SH-SY5Y (cell line): ENCODE measurements around the gene PIK3C2B.

Source experiments
- GATA2 ChIP-seq: IDR thresholded peaks from 2 replicates; pipeline ENCODE4 v1.6.1; 2011; ENCODE audit warnings: mild to moderate bottlenecking, low read depth, low read length
- GATA3 ChIP-seq: IDR thresholded peaks from 2 replicates; pipeline ENCODE4 v1.6.1; 2011; ENCODE audit warnings: low read depth, mild to moderate bottlenecking, low read length, moderate library complexity

DNA sequence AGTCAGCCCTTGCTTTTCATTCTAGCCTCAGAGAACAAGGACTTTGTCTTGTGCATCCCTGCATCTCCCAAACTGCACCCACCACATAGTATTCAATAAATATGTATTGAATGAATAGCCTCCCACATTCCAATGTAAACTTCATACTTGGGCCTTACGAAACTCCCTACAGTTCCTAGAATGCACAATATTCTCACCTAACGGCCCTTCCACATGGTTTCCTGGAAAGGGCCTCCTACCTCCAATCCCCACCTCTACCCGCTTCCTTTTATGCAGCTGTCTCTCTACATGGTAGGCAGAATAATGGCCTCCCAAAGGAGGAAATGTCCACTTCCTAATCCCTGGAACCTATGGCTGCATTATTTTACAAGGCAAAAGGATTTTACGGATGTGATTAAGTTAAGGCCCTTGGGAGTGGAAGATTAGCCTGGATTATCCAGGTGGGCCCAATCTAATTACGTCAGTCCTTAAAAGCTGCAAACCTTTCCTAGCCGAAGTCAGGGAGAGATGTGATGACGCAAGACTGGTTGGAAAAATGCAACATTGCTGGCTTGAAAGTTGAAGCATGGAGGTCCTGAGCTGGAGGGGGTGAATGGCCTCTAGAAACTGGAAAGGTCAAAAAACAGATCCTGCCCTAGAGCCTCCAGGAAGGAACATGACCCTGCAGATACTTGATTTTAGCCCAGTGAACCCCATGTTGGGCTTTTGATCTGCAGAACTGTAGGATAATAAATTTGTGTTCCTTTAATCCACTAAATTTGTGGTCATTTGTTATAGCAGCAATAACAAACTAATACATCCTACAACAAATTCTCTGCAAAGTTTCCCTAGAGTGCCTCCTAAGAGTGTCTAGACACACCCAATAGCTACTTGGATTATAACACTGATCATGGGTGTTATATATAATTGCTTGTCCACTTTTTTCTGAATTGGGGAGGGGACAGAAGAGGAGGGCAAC lies 5.2 kb upstream of the PIK3C2B start:
- no peak for TF ChIP-seq GATA2
- TF ChIP-seq GATA3, result no peak
